Liver (tissue), 9 donors: ENCODE data around the gene PDE6B. TPM values are rescaled to one million over a fixed set of nuclear protein-coding genes. Genes with fewer than 3 reads are reported as not detected.

Experiments used
- DNase-seq: peaks from one replicate; pipeline ENCODE4 v3.0.0-alpha.2; 2017; ENCODE audit warnings: low spot score
- H3K27ac ChIP-seq, 2 donors: one replicate each; pipeline ENCODE4 v1.7.0; 2013; ENCODE audit warnings: inconsistent platforms in 2 of 2, low read length in 2 of 2, control low read depth in 1 of 2, low read depth in 1 of 2, mild to moderate bottlenecking in 1 of 2
- H3K27me3 ChIP-seq, 4 donors: one replicate each; pipeline versions ENCODE4 v1.6.1 to v1.7.0; 2013; ENCODE audit warnings: low read length in 3 of 4, inconsistent platforms in 1 of 4, mild to moderate bottlenecking in 1 of 4, moderate library complexity in 1 of 4; ENCODE audit not compliant: control insufficient read depth in 4 of 4, insufficient read depth in 4 of 4
- H3K36me3 ChIP-seq, 4 donors: one replicate each; pipeline versions ENCODE4 v1.6.1 to v1.7.0; 2013; ENCODE audit warnings: low read length in 3 of 4, mild to moderate bottlenecking in 3 of 4, low read depth in 1 of 4, moderate library complexity in 1 of 4; ENCODE audit not compliant: control insufficient read depth in 4 of 4, insufficient read depth in 3 of 4
- H3K4me1 ChIP-seq, 4 donors: one replicate each; pipeline versions ENCODE4 v1.6.1 to v1.7.0; 2013; ENCODE audit warnings: low read length in 3 of 4, mild to moderate bottlenecking in 3 of 4, moderate library complexity in 1 of 4; ENCODE audit not compliant: control insufficient read depth in 4 of 4, insufficient read depth in 4 of 4
- H3K4me3 ChIP-seq, 3 donors: one replicate each; pipeline versions ENCODE4 v1.6.1 to v1.7.0; 2013; ENCODE audit warnings: low read length in 3 of 3, control low read depth in 1 of 3, low read depth in 1 of 3, mild to moderate bottlenecking in 1 of 3
- H3K9ac ChIP-seq, 2 donors: one replicate each; pipeline ENCODE4 v1.7.0; 2013; ENCODE audit warnings: low read length in 2 of 2, mild to moderate bottlenecking in 2 of 2, moderate library complexity in 2 of 2, control low read depth in 1 of 2, low read depth in 1 of 2
- H3K9me3 ChIP-seq, 4 donors: one replicate each; pipeline versions ENCODE4 v1.6.1 to v1.7.0; 2013; ENCODE audit warnings: low read length in 3 of 4; ENCODE audit not compliant: control insufficient read depth in 4 of 4
- ATF3 ChIP-seq: IDR thresholded peaks from 2 replicates; pipeline ENCODE4 v1.6.1; 2016; ENCODE audit warnings: antibody characterized with exemption
- FOXA1 ChIP-seq: IDR thresholded peaks from 2 replicates; pipeline ENCODE4 v1.6.1; 2016; ENCODE audit warnings: antibody characterized with exemption
- FOXA2 ChIP-seq: IDR thresholded peaks from 2 replicates; pipeline ENCODE4 v1.6.1; 2016; ENCODE audit warnings: antibody characterized with exemption
- GABPA ChIP-seq, 2 donors: IDR thresholded peaks in 1 of 2; conservative IDR thresholded peaks in 1 of 2; 2 replicates each; pipeline ENCODE4 v1.6.1; 2016; ENCODE audit warnings: antibody characterized with exemption in 2 of 2, mild to moderate bottlenecking in 1 of 2, moderate library complexity in 1 of 2
- HNF4A ChIP-seq, 2 donors: conservative IDR thresholded peaks; 2 replicates each; pipeline ENCODE4 v1.6.1; 2016; ENCODE audit warnings: antibody characterized with exemption in 2 of 2, mild to moderate bottlenecking in 2 of 2
- HNF4G ChIP-seq: IDR thresholded peaks from 2 replicates; pipeline ENCODE4 v1.6.1; 2016; ENCODE audit warnings: antibody characterized with exemption
- JUND ChIP-seq, 2 donors: IDR thresholded peaks; 2 replicates each; pipeline ENCODE4 v1.6.1; 2016; ENCODE audit warnings: antibody characterized with exemption in 2 of 2
- RAD21 ChIP-seq, 2 donors: IDR thresholded peaks; 2 replicates each; pipeline ENCODE4 v1.6.1; 2016; ENCODE audit warnings: antibody characterized with exemption in 2 of 2, mild to moderate bottlenecking in 2 of 2
- RXRA ChIP-seq, 2 donors: IDR thresholded peaks; 2 replicates each; pipeline ENCODE4 v1.6.1; 2017 to 2018; ENCODE audit warnings: antibody characterized with exemption in 2 of 2, mild to moderate bottlenecking in 1 of 2
- SP1 ChIP-seq: IDR thresholded peaks from 2 replicates; pipeline ENCODE4 v1.6.1; 2018; ENCODE audit warnings: antibody characterized with exemption, mild to moderate bottlenecking
- TAF1 ChIP-seq: conservative IDR thresholded peaks from 2 replicates; pipeline ENCODE4 v1.6.1; 2016; ENCODE audit warnings: antibody characterized with exemption, mild to moderate bottlenecking
- YY1 ChIP-seq: IDR thresholded peaks from 2 replicates; pipeline ENCODE4 v1.6.1; 2016; ENCODE audit warnings: antibody characterized with exemption, mild to moderate bottlenecking
- WGBS: extraction: QIAGEN DNeasy Blood & Tissue Kit; methylation state at CpG from one replicate; pipeline ENCODE4 v1.1.7; 2013; 5-methylcytosine and 5-hydroxymethylcytosine counted together
- polyA plus RNA-seq, 2 donors: library from polyadenylated mRNA; stranded (reverse) in 1 of 2; unstranded in 1 of 2; fragments of 200-250 nt in 1 of 2; fragments of >200 nt in 1 of 2; fragmentation: Nextera tagmentation in 1 of 2; extraction: Ambion mirVana in 1 of 2; gene quantifications; one replicate each; pipeline versions ENCODE4 v1.2.1 to v1.2.3, GENCODE V29; 2013 to 2015
- total RNA-seq, 2 donors: library from RNA; depleted of rRNA; stranded (reverse); fragments of >200 nt; gene quantifications; one replicate each; pipeline ENCODE4 v1.2.3, GENCODE V29; 2014
- TF ChIP-seq, protein P1 (sequence below): IDR thresholded peaks from 2 replicates; pipeline ENCODE4 v1.6.1; 2016; ENCODE audit warnings: antibody characterized with exemption
- TF ChIP-seq, protein P2 (sequence below): IDR thresholded peaks from 2 replicates; pipeline ENCODE4 v1.6.1; 2016; ENCODE audit warnings: antibody characterized with exemption, mild to moderate bottlenecking
- TF ChIP-seq, protein P3 (sequence below): fragments of 150-350 bp; IDR thresholded peaks from 2 replicates; pipeline ENCODE4 v1.5.1; 2017; ENCODE audit warnings: improper control_type of control experiment, low read depth, low read length; ENCODE audit not compliant: missing input control
- TF ChIP-seq, protein P4 (sequence below): IDR thresholded peaks from 2 replicates; pipeline ENCODE4 v1.6.1; 2016; ENCODE audit warnings: antibody characterized with exemption
- donor health status: healthy.
- donor health status: healthy.
- donor health status: healthy.
- donor health status: healthy.
- donor health status: healthy.

The PDE6B gene
- total and polyA plus RNA-seq, 4 donors = 0.28 to 7.3 (median 0.49) TPM

GRCh38 chr4:665751-666435 is 40.5 kb downstream of the PDE6B start:
- TF ChIP-seq, protein P1, sequence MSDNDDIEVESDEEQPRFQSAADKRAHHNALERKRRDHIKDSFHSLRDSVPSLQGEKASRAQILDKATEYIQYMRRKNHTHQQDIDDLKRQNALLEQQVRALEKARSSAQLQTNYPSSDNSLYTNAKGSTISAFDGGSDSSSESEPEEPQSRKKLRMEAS = no peak
- TF ChIP-seq GABPA (IDR thresholded peaks at IDR 0.05 in 1 of 2, conservative IDR thresholded peaks at IDR 0.05 in 1 of 2) (no peak), YY1 (no peak), HNF4G (no peak), RXRA (IDR thresholded peaks at IDR 0.05) (no peak), FOXA1 (no peak), ATF3 (no peak), TAF1 (no peak), HNF4A (conservative IDR thresholded peaks at IDR 0.05) (no peak), FOXA2 (no peak), SP1 (no peak), JUND (IDR thresholded peaks at IDR 0.05) (no peak), RAD21 (IDR thresholded peaks at IDR 0.05) (no peak)
- TF ChIP-seq, protein P2, sequence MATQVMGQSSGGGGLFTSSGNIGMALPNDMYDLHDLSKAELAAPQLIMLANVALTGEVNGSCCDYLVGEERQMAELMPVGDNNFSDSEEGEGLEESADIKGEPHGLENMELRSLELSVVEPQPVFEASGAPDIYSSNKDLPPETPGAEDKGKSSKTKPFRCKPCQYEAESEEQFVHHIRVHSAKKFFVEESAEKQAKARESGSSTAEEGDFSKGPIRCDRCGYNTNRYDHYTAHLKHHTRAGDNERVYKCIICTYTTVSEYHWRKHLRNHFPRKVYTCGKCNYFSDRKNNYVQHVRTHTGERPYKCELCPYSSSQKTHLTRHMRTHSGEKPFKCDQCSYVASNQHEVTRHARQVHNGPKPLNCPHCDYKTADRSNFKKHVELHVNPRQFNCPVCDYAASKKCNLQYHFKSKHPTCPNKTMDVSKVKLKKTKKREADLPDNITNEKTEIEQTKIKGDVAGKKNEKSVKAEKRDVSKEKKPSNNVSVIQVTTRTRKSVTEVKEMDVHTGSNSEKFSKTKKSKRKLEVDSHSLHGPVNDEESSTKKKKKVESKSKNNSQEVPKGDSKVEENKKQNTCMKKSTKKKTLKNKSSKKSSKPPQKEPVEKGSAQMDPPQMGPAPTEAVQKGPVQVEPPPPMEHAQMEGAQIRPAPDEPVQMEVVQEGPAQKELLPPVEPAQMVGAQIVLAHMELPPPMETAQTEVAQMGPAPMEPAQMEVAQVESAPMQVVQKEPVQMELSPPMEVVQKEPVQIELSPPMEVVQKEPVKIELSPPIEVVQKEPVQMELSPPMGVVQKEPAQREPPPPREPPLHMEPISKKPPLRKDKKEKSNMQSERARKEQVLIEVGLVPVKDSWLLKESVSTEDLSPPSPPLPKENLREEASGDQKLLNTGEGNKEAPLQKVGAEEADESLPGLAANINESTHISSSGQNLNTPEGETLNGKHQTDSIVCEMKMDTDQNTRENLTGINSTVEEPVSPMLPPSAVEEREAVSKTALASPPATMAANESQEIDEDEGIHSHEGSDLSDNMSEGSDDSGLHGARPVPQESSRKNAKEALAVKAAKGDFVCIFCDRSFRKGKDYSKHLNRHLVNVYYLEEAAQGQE = no peak
- TF ChIP-seq, protein P3, sequence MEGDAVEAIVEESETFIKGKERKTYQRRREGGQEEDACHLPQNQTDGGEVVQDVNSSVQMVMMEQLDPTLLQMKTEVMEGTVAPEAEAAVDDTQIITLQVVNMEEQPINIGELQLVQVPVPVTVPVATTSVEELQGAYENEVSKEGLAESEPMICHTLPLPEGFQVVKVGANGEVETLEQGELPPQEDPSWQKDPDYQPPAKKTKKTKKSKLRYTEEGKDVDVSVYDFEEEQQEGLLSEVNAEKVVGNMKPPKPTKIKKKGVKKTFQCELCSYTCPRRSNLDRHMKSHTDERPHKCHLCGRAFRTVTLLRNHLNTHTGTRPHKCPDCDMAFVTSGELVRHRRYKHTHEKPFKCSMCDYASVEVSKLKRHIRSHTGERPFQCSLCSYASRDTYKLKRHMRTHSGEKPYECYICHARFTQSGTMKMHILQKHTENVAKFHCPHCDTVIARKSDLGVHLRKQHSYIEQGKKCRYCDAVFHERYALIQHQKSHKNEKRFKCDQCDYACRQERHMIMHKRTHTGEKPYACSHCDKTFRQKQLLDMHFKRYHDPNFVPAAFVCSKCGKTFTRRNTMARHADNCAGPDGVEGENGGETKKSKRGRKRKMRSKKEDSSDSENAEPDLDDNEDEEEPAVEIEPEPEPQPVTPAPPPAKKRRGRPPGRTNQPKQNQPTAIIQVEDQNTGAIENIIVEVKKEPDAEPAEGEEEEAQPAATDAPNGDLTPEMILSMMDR = no peak
- TF ChIP-seq, protein P4, sequence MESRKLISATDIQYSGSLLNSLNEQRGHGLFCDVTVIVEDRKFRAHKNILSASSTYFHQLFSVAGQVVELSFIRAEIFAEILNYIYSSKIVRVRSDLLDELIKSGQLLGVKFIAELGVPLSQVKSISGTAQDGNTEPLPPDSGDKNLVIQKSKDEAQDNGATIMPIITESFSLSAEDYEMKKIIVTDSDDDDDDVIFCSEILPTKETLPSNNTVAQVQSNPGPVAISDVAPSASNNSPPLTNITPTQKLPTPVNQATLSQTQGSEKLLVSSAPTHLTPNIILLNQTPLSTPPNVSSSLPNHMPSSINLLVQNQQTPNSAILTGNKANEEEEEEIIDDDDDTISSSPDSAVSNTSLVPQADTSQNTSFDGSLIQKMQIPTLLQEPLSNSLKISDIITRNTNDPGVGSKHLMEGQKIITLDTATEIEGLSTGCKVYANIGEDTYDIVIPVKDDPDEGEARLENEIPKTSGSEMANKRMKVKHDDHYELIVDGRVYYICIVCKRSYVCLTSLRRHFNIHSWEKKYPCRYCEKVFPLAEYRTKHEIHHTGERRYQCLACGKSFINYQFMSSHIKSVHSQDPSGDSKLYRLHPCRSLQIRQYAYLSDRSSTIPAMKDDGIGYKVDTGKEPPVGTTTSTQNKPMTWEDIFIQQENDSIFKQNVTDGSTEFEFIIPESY = no peak

More at GRCh38 chr4:665751-666435, 40.5 kb downstream of the PDE6B start:
- H3K9me3 ChIP-seq = no peaks in the 10 kb centered on the region
- WGBS = 67% methylated on average over 22 of the region's 22 CpGs
- H3K36me3 ChIP-seq = peaks cover 0 to 6% (median 0%) of the 10 kb centered on the region in 4 donors
- no peak overlapping the region for H3K9ac ChIP-seq
- no peaks in the 10 kb centered on the region for H3K27me3 ChIP-seq
- no peak for DNase-seq
- H3K4me1 ChIP-seq = no peaks in the 10 kb centered on the region
- no peak overlapping the region for H3K4me3 ChIP-seq
- H3K27ac ChIP-seq = no peak overlapping the region
